GM04504 (cell line): ENCODE measurements around the gene TMEM129.
"Not testable (repeated sequence)": the region's sequence is repeated elsewhere in the genome, so short reads cannot be mapped to it uniquely, and the experiment has no call there.

Experiments
- DNase-seq: peaks from one replicate; pipeline ENCODE4 v3.0.0-alpha.2; 2012; ENCODE audit warnings: low read depth

TMEM129 gene

GRCh38 chr4:1718095-1718850, 2.9 kb downstream of the TMEM129 start:
- no peak for DNase-seq

GRCh38 chr4:1717129-1718094, 3.7 kb downstream of the TMEM129 start:
- no peak for DNase-seq

GRCh38 chr4:1716065-1716945, 4.8 kb downstream of the TMEM129 start:
- no peak for DNase-seq

- no peak for DNase-seq
Observed at GRCh38 chr4:1715002-1715758, 5.9 kb downstream of the TMEM129 start.

- no peak for DNase-seq
Observed at GRCh38 chr4:1714303-1715001, 6.7 kb downstream of the TMEM129 start.

- DNase-seq: no peak
Observed at GRCh38 chr4:1713003-1713851, 7.9 kb downstream of the TMEM129 start.

GRCh38 chr4:1712216-1713002, 8.7 kb downstream of the TMEM129 start, which contains the start of gene SLBP:
SLBP (minus strand) TSS chr4:1712319; CDS start chr4:1712188, 131 bp downstream.
- DNase-seq: peak; percentile 81

GRCh38 chr4:1711571-1712215, 9.4 kb downstream of the TMEM129 start:
- DNase-seq: peak; percentile 29

- DNase-seq: no peak
Observed at GRCh38 chr4:1711055-1711570, 10.0 kb downstream of the TMEM129 start.

- no peak for DNase-seq
Observed at GRCh38 chr4:1708581-1708980, 12.5 kb downstream of the TMEM129 start.

- no peak for DNase-seq
Observed at GRCh38 chr4:1706358-1706757, 14.8 kb downstream of the TMEM129 start.

- DNase-seq: no peak
Observed at GRCh38 chr4:1705732-1706131, 15.4 kb downstream of the TMEM129 start.

- no peak for DNase-seq
Observed at GRCh38 chr4:1703867-1704266, 17.3 kb downstream of the TMEM129 start.

- DNase-seq: not testable (repeated sequence)
Observed at GRCh38 chr4:1701671-1702070, 19.5 kb downstream of the TMEM129 start.

- DNase-seq: no peak
Observed at GRCh38 chr4:1695913-1696312, 25.2 kb downstream of the TMEM129 start.

GRCh38 chr4:1693131-1693896, 27.8 kb downstream of the TMEM129 start:
- peak; percentile 39 for DNase-seq

GRCh38 chr4:1691737-1692373, 29.3 kb downstream of the TMEM129 start:
- DNase-seq: no peak
